ENCODE data around the gene C9orf78.

- TF ChIP-seq CTCF (IDR thresholded peaks at IDR 0.05; ENCODE audit: poor library complexity): no peak
- no peak for TF ChIP-seq EZH2 (IDR thresholded peaks at IDR 0.05; ENCODE audit: borderline replicate concordance)
Observed at GRCh38 chr9:129822898-129823541, 12.1 kb downstream of the C9orf78 start.
